Bronchial epithelial cell (primary cell): ENCODE measurements around the gene FGF3. TPM values are rescaled to one million over a fixed set of nuclear protein-coding genes. Genes with fewer than 3 reads are reported as not detected.

Experiments used
- DNase-seq: peaks from one replicate; pipeline ENCODE4 v3.0.0-alpha.2; 2010; ENCODE audit warnings: low read depth
- FAIRE-seq: peaks from 2 replicates; lab custom pipeline; 2011; peaks lifted over from hg19 to GRCh38; lab: Jason Lieb, UNC
- H3K27me3 ChIP-seq: 2 replicates; pipeline ENCODE4 v1.5.1; 2011; ENCODE audit warnings: low read length; ENCODE audit not compliant: control insufficient read depth, insufficient read depth
- H3K36me3 ChIP-seq: 2 replicates; pipeline ENCODE4 v1.5.1; 2011; ENCODE audit warnings: low read length; ENCODE audit not compliant: control insufficient read depth, insufficient read depth
- H3K4me3 ChIP-seq: 2 replicates; pipeline ENCODE4 v1.5.1; 2011; ENCODE audit warnings: mild to moderate bottlenecking, low read depth, low read length, control low read depth
- total RNA-seq: library from RNA; depleted of rRNA; stranded (reverse); fragments of >200 nt; gene quantifications from 2 replicates; pipeline ENCODE4 v1.2.1, GENCODE V29; 2014
- TF ChIP-seq, protein P1 (sequence below): IDR thresholded peaks from 2 replicates; pipeline ENCODE4 v1.5.1; 2011; ENCODE audit warnings: mild to moderate bottlenecking, moderate library complexity, low read length, control low read depth, inconsistent platforms; ENCODE audit not compliant: insufficient read depth, severe bottlenecking

Gene FGF3
- not detected in 2 replicates for total RNA-seq

DNA sequence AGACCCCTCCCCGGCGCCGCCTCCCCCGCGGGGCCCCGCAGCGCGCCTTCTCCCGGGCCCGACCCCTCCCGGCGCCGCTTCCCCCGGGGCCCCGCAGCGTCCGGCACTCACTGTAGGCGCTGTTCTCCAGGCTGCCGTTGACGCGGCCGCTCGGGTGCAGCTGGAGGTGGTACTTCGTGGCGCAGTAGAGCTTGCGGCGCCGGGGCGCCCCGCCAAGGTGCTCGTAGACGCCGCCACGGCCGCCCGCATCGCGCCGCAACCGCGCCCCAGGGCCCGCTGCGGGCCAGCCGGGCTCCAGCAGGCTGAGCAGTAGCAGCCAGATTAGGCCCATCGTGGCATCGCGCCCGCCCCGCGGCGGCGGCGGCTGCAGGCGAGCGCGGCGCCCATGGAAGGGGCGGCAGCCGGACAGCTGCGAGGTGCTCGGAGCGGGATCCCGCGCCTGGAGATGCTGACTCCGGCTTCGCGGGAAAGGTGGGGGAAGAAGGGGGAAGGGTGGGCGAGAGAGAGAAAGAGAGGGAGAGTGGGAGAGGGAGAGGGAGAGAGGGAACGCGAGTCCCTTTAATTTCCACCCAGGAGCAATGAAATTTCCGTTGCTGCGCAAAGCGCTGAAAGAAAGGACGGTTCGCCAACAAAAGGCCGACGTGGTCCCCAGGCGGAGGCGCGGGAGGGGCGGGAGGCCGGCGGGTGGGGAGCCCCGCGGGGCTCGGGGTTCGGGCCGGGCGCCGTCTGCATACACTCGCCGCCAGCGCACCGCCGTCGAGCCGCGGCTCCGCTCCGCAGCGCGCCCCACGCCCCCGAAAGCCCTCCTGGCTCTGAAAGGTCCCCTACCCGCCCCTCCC is at the start of gene FGF3:
Gene FGF3 (minus strand): TSS at position 814 of the 839 bp plus-strand sequence. CDS start 483 bp downstream, at position 331.
- H3K36me3 ChIP-seq, result no peaks in the 10 kb centered on the region
- FAIRE-seq, result no peak
- TF ChIP-seq, protein P1, sequence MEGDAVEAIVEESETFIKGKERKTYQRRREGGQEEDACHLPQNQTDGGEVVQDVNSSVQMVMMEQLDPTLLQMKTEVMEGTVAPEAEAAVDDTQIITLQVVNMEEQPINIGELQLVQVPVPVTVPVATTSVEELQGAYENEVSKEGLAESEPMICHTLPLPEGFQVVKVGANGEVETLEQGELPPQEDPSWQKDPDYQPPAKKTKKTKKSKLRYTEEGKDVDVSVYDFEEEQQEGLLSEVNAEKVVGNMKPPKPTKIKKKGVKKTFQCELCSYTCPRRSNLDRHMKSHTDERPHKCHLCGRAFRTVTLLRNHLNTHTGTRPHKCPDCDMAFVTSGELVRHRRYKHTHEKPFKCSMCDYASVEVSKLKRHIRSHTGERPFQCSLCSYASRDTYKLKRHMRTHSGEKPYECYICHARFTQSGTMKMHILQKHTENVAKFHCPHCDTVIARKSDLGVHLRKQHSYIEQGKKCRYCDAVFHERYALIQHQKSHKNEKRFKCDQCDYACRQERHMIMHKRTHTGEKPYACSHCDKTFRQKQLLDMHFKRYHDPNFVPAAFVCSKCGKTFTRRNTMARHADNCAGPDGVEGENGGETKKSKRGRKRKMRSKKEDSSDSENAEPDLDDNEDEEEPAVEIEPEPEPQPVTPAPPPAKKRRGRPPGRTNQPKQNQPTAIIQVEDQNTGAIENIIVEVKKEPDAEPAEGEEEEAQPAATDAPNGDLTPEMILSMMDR, result no peak
- no peak within 1 kb of the TSS for H3K4me3 ChIP-seq
- peaks cover 27% of the 10 kb centered on the region for H3K27me3 ChIP-seq
- DNase-seq, result no peak

DNA sequence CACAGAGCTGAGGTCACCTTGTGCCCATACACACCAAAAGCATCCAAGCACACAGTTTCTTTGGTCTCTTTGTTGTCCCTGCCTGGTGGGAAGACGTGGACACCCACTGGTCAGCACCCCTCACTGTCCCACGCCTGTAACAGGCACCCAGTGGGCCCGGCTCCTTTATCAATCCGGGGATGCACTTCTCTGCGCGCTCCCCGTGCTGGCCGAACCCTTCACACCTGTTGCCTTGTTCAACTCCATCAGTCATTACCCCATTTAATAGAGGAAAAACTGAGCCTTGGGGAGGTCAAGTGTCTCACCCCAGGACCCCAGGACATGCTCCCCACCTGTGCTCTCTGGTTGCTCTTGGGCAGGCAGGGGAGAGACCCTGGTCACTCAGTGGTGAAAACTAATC is 49.7 kb upstream of the FGF3 start:
- peaks cover 2% of the 10 kb centered on the region for H3K27me3 ChIP-seq
- TF ChIP-seq, protein P1, result no peak
- no peak overlapping the region for H3K4me3 ChIP-seq
- no peak for FAIRE-seq
- no peak for DNase-seq
- no peaks in the 10 kb centered on the region for H3K36me3 ChIP-seq

DNA sequence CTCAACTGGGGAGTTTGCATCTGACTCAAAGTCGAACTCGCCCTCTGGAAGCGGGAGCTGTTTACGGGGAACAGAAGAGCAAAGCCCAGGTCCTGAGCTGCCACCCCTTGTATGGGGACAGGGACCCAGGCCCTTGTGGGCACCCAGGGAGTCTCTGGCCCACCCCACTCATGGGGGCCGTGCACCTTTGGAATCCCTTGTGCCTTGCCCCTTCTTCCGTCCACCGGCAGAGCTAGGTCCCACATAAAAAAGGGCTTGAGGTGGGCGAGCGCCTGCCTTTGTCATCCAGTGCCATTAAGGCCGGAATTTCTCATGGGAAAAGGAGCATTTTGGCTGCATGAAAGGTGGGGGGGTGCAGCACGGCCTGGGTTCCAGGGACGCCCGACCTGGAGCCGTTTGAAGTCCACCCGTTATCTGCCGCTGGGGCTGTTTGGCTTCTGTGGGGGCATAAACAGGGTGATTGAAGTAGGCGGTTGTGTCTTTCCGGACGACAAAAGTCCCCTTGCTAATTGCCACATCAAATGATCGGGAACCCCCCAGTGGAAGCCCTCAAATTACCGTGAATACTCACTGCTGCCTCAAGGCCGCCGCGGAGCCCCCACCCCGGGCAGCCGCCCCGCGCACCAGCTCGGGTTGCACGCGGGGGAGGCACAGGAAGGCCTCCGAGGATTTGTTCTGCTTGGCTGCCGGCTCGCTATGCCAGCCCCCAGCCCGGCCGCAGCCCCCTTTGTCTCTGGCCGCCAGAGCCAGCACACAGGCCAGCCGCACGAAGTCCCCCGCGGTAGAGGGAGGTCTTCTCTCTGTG is 49.0 kb upstream of the FGF3 start:
- no peak for FAIRE-seq
- no peaks in the 10 kb centered on the region for H3K36me3 ChIP-seq
- TF ChIP-seq, protein P1, result no peak
- no peak overlapping the region for H3K4me3 ChIP-seq
- no peak for DNase-seq
- peaks cover 2% of the 10 kb centered on the region for H3K27me3 ChIP-seq

DNA sequence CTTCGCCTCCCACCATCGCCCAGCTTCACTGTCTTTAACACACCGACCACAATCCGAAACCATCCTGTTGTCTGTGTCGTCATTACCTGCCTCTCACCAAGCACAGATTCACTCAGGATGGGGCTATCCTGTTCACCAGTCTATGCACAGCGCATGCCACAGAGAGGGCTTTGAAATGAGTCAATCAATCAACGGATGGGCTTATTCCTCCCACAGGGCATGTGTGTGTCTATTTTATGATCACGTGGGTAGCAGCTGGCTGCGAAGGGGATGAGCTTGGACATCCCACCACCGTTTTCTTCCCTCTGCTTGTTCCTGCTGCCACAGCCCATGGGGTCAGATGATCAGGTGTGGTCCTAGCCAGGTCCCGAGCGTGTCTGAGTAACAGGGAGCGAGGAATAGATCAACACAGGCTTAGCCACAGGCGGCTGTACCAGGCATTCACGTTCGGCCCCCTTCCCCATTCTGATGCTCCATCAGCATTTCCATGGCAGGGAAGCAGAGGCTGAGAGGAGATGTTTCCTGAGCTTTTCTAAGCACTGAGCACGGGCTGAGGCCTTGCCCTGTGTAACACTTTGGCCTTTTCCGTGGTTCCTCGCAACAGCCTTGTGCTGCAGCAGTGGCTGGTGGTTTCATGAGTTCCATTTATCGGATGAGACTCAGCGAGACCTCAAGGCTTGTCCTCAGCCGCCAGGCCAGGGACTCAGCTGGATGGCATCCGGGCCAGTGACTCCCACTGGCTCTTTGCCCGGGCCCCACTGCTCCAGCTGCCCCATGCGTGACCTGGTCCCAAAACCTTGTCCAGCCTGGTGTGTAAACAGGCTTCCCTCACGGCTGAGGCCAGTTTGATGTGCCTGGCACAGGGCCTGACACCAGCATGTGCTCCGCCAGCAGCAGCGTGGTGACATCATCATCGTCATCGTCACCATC is 48.1 kb upstream of the FGF3 start:
- H3K27me3 ChIP-seq, result peaks cover 2% of the 10 kb centered on the region
- no peak overlapping the region for H3K4me3 ChIP-seq
- FAIRE-seq (peak; percentile 23), DNase-seq (no peak)
- H3K36me3 ChIP-seq, result no peaks in the 10 kb centered on the region
- TF ChIP-seq, protein P1, result no peak

DNA sequence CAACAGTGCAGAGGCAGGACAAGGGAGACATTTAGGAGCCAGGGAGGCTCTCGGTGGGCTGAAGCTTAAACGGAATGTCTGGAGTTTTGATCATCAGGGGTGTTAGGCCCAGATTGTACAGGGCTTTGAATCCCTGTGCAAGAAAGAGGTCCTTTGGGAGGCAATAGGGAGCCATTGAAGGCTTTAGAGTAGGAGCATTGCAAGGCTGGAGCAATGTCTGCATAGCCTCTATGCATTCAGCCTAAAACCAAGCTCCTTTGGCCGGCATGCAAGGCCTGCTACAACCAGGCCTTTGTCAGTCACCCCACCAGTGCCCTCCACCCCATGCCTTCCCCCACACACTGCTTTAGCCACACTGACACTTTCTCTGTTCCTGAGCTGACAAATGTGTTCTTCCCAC is 47.4 kb upstream of the FGF3 start:
- TF ChIP-seq, protein P1, result no peak
- no peaks in the 10 kb centered on the region for H3K36me3 ChIP-seq
- H3K4me3 ChIP-seq, result no peak overlapping the region
- FAIRE-seq (no peak), DNase-seq (no peak)
- peaks cover 2% of the 10 kb centered on the region for H3K27me3 ChIP-seq
